Measurements from ENCODE around the gene OR5B21. TPM values are rescaled to one million over a fixed set of nuclear protein-coding genes. Genes with fewer than 3 reads are reported as not detected.

Gene OR5B21
- total and polyA plus RNA-seq, 10 of the 15 experiments (the other 5 are each of a cell fraction or from before 2014, with no cell fraction given) = 0.22 to 0.41 (median 0.22) TPM; not detected in 7

- Histone ChIP-seq H3K9me3 (replicated peaks; ENCODE audit: control insufficient read depth, insufficient read depth, low read length) (no peaks in the 10 kb centered on the region), H3K27me3 (replicated peaks in 1 of 2; ENCODE audit: control insufficient read depth in 2 of 2, insufficient read depth in 2 of 2, low read length in 1 of 2) (no peaks in the 10 kb centered on the region), H3K4me3 (no peak overlapping the region), H3K9ac (ENCODE audit: control insufficient read depth, insufficient read depth, low read length) (no peak overlapping the region), H3K4me1 (ENCODE audit: control insufficient read depth, insufficient read depth, low read length) (peaks cover 9% of the 10 kb centered on the region; the same call in 1 of the 2 replicates), H2AFZ (ENCODE audit: control insufficient read depth, low read depth, low read length) (no peak overlapping the region), H3K4me2 (ENCODE audit: control insufficient read depth, insufficient read depth) (no peak overlapping the region), H3K36me3 (ENCODE audit: control insufficient read depth in 2 of 2, insufficient read depth in 2 of 2, low read length in 1 of 2) (0 out of 4 replicates have a peak, but pooled peaks cover 0 to 3% of the 10 kb centered on the region in 2 experiments), H4K20me1 (ENCODE audit: control insufficient read depth, insufficient read depth) (no peaks in the 10 kb centered on the region), H3K27ac (ENCODE audit: control insufficient read depth, insufficient read depth) (no peak overlapping the region), H3K79me2 (ENCODE audit: control insufficient read depth, insufficient read depth, low read length) (no peaks in the 10 kb centered on the region)
- BruUV-seq (replicated peaks) = no TSS peak
- DNase-seq (ENCODE audit: low read depth, low spot score) (no peak), ATAC-seq (no peak; the same call in 2 of the 3 replicates), FAIRE-seq (no peak)
- POLR2A ChIA-PET = no interaction called here
- RAD21 ChIA-PET (ENCODE audit: unreplicated experiment) = interaction anchor here (1.3 to 4.5 kb wide), 6 partner anchors 12 to 208 kb away, joined by 3 to 41 read pairs (median 6); no protein-coding TSS in a partner anchor
- TF ChIP-seq POLR2A (IDR thresholded peaks at IDR 0.05; ENCODE audit: low read depth, low read length) (no peak), YY1 (IDR thresholded peaks at IDR 0.05; ENCODE audit: low read depth, low read length) (no peak), MEF2A (IDR thresholded peaks at IDR 0.05; ENCODE audit: insufficient read depth, low read depth, low read length) (0 out of 2 replicates have a peak, but pooled peaks have one; percentile 17), RUNX3 (IDR thresholded peaks at IDR 0.05; ENCODE audit: low read length) (peak; percentile 2; the same call in 1 of the 2 replicates), JUNB (IDR thresholded peaks at IDR 0.05) (peak; percentile 23; the same call in 1 of the 2 replicates), E2F4 (IDR thresholded peaks at IDR 0.05; ENCODE audit: low read depth, low read length) (no peak)
- SMC1A ChIA-PET (ENCODE audit: uncharacterized antibody, unreplicated experiment) = interaction anchor here (1.6 to 4.9 kb wide), 3 partner anchors 13 to 717 kb away, joined by 4 to 92 read pairs (median 20); partner anchors contain the start of gene OR5B21
- WGBS (ENCODE audit: insufficient coverage, insufficient replicate concordance, low lambda C conversion rate, missing lambda C conversion rate) = 54% methylated on average over 2 of the region's 2 CpGs
- CTCF ChIA-PET = interaction anchor here (1.5 to 3.3 kb wide), 3 partner anchors 11 to 30 kb away, joined by 5 to 35 read pairs (median 6); no protein-coding TSS in a partner anchor
- intact Hi-C loops (cut with micrococcal nuclease; ENCODE audit: unreplicated experiment) = no loop called here
- in situ Hi-C loops (cut with MboI) = no loop called here
Measured at GRCh38 chr11:58493676-58494075, 14.2 kb downstream of the OR5B21 start.

DNA sequence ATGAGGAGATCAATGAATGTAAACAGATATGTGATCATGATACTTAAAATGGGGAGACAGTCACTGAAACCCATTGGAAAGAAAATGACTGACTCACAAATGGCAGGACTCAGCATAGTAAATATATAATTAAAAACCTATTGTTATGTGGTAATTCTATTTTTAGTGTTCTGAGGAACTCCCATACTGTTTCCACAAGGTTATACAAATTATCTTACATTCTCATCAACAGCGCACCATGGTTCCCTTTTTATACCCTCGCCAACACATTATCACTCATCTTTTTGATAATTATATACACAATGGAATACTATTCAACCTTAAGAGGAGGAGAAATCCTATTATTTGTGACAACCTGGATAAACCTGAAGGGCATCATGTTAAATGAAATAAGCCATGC is 17.1 kb downstream of the OR5B21 start:
- WGBS (ENCODE audit: insufficient coverage, insufficient replicate concordance, low lambda C conversion rate, missing lambda C conversion rate) = 75% methylated on average over 2 of the region's 2 CpGs
- Histone ChIP-seq H4K20me1 (ENCODE audit: control insufficient read depth, insufficient read depth) (no peaks in the 10 kb centered on the region), H3K27me3 (replicated peaks in 1 of 2; ENCODE audit: control insufficient read depth in 2 of 2, insufficient read depth in 2 of 2, low read length in 1 of 2) (no peaks in the 10 kb centered on the region), H3K9me3 (replicated peaks; ENCODE audit: control insufficient read depth, insufficient read depth, low read length) (no peaks in the 10 kb centered on the region), H3K9ac (ENCODE audit: control insufficient read depth, insufficient read depth, low read length) (no peak overlapping the region), H3K4me3 (no peak overlapping the region), H2AFZ (ENCODE audit: control insufficient read depth, low read depth, low read length) (no peak overlapping the region), H3K27ac (ENCODE audit: control insufficient read depth, insufficient read depth) (no peak overlapping the region), H3K4me1 (ENCODE audit: control insufficient read depth, insufficient read depth, low read length) (peaks cover 4% of the 10 kb centered on the region; the same call in 1 of the 2 replicates), H3K36me3 (ENCODE audit: control insufficient read depth in 2 of 2, insufficient read depth in 2 of 2, low read length in 1 of 2) (0 out of 4 replicates have a peak, but pooled peaks cover 0 to 2% of the 10 kb centered on the region in 2 experiments), H3K4me2 (ENCODE audit: control insufficient read depth, insufficient read depth) (no peak overlapping the region), H3K79me2 (ENCODE audit: control insufficient read depth, insufficient read depth, low read length) (no peaks in the 10 kb centered on the region)
- ChIA-PET CTCF (interaction anchor here (1.5 kb wide), 1 partner anchor 33 kb away, joined by 5 read pairs; no protein-coding TSS in a partner anchor), RAD21 (ENCODE audit: unreplicated experiment) (no interaction called here), POLR2A (no interaction called here), SMC1A (ENCODE audit: uncharacterized antibody, unreplicated experiment) (interaction anchor here (1.2 to 1.4 kb wide), 4 partner anchors 8 to 18 kb away, joined by 3 to 5 read pairs (median 4); no protein-coding TSS in a partner anchor)
- intact Hi-C loops (cut with micrococcal nuclease; ENCODE audit: unreplicated experiment) (no loop called here), in situ Hi-C loops (cut with MboI) (no loop called here)
- no peak for DNase-seq (ENCODE audit: low read depth, low spot score)
- no TSS peak for BruUV-seq (replicated peaks)
- FAIRE-seq = no peak
- ATAC-seq = no peak
- TF ChIP-seq FOXM1 (IDR thresholded peaks at IDR 0.05; ENCODE audit: low read depth, low read length) = no peak
- no peak for TF ChIP-seq ZNF217 (IDR thresholded peaks at IDR 0.05)
- no peak for TF ChIP-seq FOXK2 (IDR thresholded peaks at IDR 0.05)
- TF ChIP-seq, protein P1, sequence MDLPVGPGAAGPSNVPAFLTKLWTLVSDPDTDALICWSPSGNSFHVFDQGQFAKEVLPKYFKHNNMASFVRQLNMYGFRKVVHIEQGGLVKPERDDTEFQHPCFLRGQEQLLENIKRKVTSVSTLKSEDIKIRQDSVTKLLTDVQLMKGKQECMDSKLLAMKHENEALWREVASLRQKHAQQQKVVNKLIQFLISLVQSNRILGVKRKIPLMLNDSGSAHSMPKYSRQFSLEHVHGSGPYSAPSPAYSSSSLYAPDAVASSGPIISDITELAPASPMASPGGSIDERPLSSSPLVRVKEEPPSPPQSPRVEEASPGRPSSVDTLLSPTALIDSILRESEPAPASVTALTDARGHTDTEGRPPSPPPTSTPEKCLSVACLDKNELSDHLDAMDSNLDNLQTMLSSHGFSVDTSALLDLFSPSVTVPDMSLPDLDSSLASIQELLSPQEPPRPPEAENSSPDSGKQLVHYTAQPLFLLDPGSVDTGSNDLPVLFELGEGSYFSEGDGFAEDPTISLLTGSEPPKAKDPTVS (IDR thresholded peaks at IDR 0.05; ENCODE audit: low read depth, low read length) = no peak
- TF ChIP-seq SUPT20H (IDR thresholded peaks at IDR 0.05; ENCODE audit: borderline replicate concordance, control insufficient read depth, low read depth, low read length) = no peak
- TF ChIP-seq SRF (IDR thresholded peaks at IDR 0.05; ENCODE audit: low read depth in 2 of 2, low read length in 2 of 2) = no peak
- TF ChIP-seq, protein P2, sequence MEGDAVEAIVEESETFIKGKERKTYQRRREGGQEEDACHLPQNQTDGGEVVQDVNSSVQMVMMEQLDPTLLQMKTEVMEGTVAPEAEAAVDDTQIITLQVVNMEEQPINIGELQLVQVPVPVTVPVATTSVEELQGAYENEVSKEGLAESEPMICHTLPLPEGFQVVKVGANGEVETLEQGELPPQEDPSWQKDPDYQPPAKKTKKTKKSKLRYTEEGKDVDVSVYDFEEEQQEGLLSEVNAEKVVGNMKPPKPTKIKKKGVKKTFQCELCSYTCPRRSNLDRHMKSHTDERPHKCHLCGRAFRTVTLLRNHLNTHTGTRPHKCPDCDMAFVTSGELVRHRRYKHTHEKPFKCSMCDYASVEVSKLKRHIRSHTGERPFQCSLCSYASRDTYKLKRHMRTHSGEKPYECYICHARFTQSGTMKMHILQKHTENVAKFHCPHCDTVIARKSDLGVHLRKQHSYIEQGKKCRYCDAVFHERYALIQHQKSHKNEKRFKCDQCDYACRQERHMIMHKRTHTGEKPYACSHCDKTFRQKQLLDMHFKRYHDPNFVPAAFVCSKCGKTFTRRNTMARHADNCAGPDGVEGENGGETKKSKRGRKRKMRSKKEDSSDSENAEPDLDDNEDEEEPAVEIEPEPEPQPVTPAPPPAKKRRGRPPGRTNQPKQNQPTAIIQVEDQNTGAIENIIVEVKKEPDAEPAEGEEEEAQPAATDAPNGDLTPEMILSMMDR (IDR thresholded peaks at IDR 0.05 in 2 of 3, conservative IDR thresholded peaks at IDR 0.05 in 1 of 3; ENCODE audit: control insufficient read depth in 2 of 3, extremely low read depth in 1 of 3, insufficient read depth in 1 of 3, low read depth in 3 of 3, low read length in 3 of 3) = no peak
- no peak for TF ChIP-seq IKZF1 (conservative IDR thresholded peaks at IDR 0.05)
